SHP77 (cell line): ENCODE data around the gene CSTB.

Source experiments
- DNase-seq, 2 experiments: peaks; one replicate each; lab custom pipeline; 2025; lab: John Stamatoyannopoulos, UW

CSTB gene

DNA sequence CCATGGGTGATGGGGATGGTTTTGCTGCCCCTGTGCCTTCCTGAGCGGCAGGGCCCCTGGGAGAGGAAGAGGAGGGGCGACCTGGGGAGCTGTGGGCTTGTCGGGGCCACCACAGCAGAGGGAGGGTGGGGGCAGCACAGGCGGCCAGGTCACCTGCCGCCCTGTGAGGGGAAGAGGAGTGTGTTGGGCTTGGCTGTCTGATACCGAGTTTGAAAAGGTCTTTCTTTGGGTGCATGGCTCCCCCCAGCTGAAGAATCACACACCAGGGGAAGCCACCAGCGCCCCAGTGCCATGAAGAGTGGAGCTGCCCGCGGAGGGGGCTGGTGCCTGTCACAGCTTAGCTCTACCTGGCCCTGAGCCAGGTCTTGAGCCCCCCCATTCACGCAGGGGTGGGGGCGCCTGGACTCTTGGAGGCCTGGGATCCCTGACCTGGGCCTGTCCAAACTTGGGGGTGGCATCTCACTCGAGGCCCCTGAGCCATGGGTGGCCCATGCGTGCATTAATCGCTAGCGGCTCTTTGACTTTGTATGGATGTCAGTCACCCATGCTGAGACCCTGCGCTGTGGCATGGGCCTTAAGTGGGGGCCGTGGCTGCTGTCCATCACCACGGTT is 26.4 kb downstream of the CSTB start:
- no peak for DNase-seq

- no peak for DNase-seq
These were observed 27.5 kb downstream of the CSTB start for GRCh38 chr21:43748622-43749021.

DNA sequence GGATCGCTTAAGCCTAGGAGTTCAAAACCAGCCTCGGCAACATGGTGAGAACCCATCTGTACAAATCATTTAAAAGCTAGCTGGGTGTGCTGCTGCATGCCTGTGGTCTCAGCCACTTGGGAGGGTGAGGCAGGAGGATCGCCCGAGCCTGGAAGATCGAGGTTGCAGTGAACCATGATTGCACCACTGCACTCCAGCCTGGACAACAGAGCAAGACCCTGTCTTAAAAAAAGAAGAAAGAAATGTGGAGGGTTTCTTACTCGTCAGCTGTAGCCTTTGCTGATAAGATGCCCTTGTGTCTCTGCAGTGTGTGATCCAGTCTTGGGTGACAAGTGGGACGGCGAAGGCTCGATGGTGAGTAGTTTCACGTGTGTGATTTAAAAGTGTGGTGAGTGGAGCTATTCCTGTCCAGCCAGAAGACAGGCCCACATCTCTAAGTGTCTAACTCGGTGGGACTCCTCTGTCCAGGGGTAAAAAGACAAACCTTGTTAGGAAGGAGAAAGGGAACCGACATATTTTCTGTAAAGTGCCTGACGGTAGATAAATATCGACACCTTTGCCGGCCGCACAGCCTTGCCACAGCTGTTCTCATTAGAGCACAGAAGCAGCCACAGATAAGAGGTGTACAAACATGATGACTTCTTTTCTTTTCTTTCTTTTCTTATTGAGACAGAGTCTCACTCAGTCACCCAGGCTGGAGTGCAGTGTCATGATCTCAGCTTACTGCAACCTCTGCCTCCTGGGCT is 30.2 kb downstream of the CSTB start:
- no peak for DNase-seq

- DNase-seq, result no peak
These were observed 31.4 kb downstream of the CSTB start for GRCh38 chr21:43744725-43745124.

GRCh38 chr21:43743947-43744346 is 32.2 kb downstream of the CSTB start:
- DNase-seq, result no peak

DNA sequence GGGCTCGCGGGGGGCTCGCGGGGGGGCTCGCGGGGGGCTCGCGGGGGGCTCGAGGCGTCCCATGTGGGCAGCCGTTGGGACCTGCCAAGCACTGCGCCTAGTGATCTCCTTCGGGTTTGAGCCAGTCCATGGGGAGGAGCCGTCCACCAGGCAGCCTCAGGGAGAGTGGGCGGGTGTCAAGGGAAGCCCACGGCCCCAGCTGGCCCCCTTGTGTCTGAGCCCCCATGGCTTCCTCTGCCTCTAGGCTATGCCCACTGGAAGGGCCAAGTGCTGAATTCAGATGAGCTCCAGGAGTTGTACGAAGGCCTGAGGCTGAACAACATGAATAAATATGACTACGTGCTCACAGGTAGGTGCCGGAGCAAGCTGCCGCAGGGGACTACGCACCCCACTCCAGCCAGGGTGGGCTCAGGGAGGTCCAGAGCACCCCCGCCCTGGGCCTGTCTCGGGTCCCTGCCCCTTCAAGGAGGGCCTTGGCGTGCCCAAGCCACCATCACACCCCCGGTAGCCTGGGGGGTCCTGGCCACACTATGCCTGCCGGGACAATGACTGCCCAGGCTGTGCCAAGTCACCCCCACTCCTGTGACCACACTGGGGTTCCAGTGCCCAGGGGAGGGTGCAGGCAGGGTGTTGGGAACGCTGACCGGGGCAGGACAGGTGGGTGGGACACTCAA is 34.5 kb downstream of the CSTB start:
- no peak for DNase-seq

- DNase-seq, result peak; percentile 14 to 30
These were observed 35.5 kb downstream of the CSTB start for GRCh38 chr21:43740497-43741156.

GRCh38 chr21:43739621-43740435 is 36.3 kb downstream of the CSTB start:
- DNase-seq, result no peak

- DNase-seq, result no peak
These were observed 38.8 kb downstream of the CSTB start for GRCh38 chr21:43737158-43737950.

DNA sequence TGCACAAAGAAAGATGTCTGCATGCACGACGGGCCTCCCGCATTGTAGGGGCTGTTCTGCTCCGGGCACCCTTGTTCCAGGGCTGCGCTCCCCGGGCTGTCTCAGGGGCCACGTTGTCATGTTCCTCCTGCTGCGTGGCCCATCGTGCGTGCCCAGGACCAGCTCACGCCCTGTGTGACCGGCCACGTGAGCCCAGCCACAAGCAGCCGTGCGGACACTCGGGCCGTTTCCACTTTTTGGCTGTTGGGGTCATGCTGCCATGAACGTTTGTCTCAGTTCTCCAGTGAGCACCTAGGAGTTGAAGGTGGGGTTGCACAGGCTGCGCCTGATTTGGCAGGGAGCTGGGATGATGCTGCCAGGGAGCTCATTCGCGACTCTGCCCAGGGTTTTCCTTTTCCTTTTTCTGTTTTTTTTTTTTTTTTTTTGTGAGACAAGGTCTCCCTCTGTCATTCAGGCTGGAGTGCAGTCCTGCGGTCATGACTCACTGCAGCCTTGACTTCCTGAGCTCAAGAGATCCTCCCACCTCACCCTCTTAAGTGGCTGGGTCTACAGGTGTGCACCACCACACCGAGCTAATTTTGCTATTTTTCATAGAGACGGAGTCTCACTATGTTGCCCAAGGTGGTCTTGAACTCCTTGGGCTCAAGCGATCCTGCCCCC is 39.8 kb downstream of the CSTB start:
- DNase-seq, result no peak

- no peak for DNase-seq
These were observed 40.6 kb downstream of the CSTB start for GRCh38 chr21:43735236-43736091.

- DNase-seq, result no peak
These were observed 41.2 kb downstream of the CSTB start for GRCh38 chr21:43734928-43735229.

DNA sequence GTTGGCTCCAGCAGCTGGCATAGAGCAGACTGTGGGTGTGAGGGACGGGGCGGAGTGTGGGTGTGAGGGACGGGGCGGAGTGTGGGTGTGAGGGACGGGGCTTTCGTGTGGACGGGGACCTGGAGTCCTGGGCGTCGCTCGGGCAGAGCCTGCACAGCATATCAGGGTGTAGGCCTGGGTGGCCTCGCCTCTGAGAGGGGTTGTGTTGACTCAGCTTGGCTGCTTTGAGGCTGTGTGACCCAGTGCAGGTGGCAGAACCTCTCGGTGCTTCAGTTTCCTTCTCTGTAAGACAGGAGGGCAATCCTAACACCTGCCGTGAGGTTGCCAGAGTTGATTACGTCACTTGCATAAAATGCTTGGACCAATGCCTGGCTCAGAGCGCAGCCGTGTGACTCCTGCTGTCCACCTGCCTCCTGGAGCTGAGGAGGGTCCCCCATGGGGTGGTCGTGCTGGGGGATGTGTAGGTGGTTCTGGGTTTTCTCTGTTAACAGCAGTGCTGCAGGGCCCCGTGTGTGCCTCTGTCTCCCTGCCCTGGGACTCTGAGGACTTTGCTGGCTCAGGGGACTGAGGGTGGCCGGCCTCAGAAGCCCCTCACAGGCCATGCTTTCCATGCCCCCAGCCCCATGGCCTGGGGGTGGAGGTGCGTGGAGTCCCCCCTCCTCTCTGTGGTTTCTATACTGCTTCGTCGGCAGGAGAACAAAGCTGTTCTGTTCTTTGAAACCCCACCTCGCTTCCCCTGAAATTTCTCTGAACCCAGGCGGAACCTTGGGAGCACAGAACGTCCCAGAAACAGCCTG is 41.8 kb downstream of the CSTB start:
- DNase-seq, result peak; percentile 46 to 54

DNA sequence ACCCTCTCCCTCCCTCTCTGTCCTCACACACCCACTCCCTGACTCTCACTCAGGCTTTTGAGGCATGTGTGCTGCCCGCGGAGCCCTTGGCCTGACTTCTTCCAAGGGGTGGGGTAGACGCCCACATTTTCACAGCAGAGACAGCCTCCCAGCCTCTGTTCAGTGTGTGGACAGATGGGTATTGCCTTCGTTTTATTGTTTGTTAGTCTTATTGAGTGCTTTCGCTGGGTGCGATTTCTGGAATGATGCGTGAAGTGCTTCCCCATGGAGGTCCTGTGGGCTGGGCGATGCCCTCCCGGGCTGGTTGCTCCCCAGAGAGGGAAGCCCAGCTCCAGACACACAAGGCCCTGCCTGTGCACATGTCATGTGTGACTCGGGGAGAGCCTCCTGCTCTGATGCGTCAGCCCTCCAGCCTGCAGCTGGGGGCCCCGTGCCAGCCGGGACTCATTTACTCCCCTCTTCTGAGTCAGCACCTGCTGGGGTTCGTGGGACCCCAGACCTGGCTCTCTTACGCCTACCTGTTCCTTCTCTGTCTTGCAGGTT is 42.5 kb downstream of the CSTB start:
- DNase-seq, result no peak

GRCh38 chr21:43733060-43733459 is 43.0 kb downstream of the CSTB start:
- no peak for DNase-seq

DNA sequence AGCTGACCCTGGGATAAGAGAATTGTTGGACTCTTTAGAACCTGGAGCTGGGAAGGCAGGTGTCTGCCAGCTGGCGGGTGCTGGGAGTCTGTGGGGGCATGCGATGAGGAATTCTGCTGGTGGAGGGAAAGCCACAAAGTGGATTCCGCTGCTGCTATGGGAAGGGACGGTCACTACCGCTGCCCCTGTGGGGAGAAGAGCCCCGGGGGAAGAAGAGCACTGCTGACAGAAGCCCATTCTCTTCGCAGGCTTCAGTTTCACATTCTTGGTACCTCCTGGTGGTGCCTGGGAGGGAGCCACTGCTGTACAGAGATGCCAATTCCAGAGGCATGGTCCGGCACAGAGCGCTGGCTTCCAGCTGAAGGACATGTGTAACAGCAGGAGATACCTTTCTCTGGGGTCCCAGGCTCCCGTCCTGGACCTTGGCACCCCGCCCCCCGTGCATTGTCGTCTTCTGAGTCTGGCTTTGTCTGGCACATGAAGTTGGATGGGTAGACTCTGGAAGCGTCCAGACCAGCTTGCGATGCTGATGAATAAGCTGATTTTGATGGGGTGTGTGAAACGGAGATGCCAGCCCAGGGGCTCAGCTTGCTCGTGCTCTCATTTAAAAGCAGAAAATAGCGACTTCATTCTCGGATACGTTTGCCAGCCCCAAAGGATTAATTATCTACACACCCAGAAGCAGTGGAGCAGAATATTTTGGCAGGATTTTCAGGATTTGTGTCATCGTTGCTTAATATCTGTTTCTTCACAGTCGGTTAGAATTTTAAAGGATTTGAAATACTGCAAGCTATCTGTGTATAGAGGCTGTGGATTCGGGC is 44.0 kb downstream of the CSTB start:
- DNase-seq, result no peak

- DNase-seq, result no peak
These were observed 44.6 kb downstream of the CSTB start for GRCh38 chr21:43731476-43731875.
